Activated naive CD8-positive, alpha-beta T cell treated with anti-CD3 and anti-CD28 coated beads, Interleukin-2, amount 50 U/mL, for 16 hours (primary cell): ENCODE measurements around the gene TRMU.

Source experiments
- DNase-seq: peaks from one replicate; pipeline ENCODE4 v3.0.0-alpha.2; 2020; ENCODE audit warnings: low read depth, low spot score

TRMU gene

GRCh38 chr22:46355996-46356471 lies 20.5 kb downstream of the TRMU start:
- DNase-seq, result no peak

DNA sequence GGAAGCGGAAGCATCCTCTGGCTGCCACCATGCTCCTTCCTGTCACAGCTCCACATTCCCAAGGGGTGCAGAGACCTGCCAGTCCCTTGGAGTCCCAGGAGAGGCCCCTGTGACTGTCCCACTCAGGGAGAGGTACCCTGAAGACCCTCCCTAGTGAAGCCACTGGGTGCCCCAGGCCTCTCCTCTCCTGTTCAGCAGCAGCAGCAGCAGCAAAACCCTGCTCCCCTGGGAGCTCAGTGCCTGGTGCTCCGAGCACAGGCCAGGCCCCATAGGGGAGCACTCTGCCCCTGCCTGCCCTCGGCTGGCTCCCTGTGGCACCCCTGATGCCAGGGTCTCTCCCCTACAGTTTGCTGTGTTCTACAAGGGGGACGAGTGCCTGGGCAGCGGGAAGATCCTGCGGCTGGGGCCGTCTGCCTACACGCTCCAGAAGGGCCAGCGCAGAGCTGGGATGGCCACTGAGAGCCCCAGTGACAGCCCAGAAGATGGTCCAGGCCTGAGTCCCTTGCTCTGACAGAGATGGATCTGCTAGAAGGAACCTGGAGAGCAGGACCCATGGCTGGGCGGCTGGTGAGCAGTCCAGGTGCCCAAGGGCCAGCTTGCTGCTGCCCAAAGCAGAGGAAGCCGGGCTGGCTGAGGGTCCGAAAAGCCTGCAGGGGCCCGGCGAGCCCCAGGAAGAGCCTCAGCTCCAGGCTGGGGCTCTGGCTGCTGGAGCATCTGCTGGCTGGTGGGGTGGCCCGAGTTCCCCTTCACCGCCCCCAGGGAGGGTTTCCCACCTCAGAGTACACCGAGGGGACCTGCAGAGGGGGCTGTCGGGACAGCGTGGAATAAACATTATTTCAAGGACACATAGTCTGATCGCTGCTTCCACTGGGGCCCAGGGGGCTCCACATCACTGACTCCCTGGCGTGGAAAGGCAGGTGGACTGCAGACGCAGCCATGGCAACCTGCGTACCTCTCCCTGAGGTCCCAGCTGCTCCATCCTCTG lies 21.3 kb downstream of the TRMU start:
- no peak for DNase-seq

DNA sequence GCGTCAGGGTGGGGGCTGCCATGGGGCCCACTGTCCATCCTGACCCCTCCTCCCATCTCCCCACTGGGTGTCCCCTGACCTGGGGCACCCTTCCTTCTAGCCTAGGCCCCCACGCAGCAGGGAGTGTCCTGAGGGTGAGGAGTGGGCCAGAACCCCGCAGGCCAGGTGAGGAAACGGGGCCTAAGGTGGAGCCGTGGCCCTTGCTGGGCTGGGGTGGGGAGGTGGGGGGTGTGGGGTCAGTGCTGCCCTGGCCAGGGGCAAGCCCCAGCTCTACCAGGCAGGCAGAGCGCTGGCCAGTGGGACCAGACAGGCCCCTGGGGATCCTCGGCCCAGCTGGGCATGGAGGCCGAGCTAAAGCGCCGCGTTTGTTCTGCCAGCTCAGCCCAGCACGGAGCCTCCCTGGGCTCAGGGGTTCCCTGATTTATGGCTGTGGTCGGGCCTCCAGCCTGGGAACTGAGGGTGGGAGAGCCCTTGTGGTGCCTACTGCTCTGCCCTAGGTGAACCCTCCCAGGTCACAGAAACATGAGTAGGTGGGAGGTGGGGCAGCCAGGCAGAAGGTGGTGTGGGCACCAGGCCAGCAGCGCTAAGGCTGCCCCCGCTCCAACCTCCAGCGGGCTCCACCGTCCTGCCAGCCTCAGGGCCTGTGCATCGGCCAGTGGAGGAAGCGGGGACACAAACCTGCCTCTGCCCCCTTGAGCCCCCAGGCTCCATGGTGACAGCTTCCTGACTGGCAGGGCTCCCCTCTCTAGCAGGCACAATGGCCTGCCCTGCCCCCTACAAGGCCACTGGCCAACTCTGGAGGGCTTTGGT lies 22.4 kb downstream of the TRMU start:
- DNase-seq, result no peak

DNA sequence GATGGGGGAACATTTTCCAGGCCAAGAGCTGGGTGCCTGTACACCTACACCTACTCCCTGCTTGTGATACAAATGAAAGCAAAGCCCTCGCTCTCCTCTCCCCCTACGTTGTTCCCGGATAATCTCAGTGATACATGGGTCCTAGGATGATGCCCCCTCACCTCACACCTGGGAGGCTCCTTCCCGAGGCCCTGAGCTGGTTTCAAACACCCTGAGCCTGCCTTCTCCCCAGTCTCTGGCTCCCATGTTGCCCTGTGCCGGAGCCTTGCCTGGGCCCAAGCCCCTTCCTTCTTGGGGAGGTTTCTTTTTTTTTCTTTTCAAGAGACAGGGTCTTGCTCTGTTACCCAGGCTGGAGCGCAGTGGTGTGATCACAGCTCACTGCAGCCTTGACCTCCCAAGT lies 23.3 kb downstream of the TRMU start:
- DNase-seq, result no peak

DNA sequence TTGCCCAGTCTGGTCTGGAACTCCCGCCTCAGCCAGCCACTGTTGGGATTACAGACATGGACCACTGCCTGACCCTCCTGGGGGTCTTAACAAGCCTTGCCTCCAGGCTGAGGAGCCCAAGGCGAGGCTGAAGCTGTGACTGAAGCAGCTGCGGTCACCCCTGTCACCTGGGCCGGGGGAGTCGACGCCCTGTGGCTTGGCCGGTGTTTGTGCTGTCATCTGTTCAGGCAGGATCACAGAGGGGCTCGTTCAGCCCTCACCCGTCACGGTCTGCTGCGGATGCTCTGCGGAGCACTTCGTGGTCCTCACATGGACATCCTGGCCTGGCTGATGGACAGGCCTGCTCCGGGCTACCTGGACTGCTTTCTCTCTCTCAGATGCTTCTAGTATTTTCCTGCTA lies 23.8 kb downstream of the TRMU start:
- DNase-seq, result no peak

DNA sequence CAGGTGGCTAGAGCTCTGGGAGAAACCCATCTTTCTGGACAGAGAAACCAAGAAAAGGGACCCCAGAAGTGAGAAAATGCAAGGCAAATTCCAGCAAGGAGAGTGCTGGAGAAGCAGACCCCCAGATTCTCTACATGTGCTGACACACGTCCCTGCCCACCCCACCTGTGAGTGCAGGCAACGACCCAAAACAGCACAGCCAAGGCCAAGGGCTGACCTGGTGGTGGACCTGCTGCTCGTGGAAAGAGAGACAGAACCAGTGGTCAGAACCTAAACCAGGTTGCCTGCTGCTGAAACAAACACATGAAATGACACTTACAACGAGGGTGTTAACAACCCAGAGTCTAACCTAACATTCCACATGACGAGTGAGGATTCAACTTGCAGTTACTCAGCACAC lies 24.6 kb downstream of the TRMU start:
- no peak for DNase-seq

- no peak for DNase-seq
These were observed 25.4 kb downstream of the TRMU start for GRCh38 chr22:46360891-46361290.

GRCh38 chr22:46361826-46362202 lies 26.3 kb downstream of the TRMU start:
- DNase-seq, result no peak

GRCh38 chr22:46362203-46362933 lies 26.9 kb downstream of the TRMU start:
- DNase-seq, result no peak

DNA sequence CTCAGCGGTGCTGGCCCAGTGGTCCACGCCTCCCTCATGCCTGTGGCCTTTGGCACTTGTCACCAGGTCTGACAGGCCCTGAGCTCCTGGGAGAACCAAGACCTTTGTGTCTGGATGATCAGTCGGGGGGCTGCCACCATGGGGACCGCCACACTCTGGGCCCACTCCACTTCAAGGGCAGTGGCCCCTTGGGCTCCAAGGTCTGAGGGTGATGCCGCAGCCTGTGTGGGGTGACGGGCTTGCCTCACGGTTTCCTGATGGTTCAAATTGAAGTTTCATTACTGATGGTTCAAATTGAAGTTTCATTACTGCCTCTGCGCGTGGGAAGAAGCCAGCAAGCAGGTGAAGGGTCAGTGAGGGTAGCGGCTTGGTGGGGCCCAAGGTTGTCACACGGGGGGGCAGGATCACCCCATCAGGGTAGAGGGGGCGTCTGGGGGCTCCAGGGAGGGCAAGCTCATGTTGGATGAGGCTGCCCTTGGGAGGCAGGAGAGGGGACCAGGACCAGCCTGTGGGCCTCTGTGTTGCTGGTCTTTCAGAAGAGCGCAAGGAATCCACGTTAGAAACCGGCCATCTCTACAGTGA lies 27.5 kb downstream of the TRMU start:
- no peak for DNase-seq

DNA sequence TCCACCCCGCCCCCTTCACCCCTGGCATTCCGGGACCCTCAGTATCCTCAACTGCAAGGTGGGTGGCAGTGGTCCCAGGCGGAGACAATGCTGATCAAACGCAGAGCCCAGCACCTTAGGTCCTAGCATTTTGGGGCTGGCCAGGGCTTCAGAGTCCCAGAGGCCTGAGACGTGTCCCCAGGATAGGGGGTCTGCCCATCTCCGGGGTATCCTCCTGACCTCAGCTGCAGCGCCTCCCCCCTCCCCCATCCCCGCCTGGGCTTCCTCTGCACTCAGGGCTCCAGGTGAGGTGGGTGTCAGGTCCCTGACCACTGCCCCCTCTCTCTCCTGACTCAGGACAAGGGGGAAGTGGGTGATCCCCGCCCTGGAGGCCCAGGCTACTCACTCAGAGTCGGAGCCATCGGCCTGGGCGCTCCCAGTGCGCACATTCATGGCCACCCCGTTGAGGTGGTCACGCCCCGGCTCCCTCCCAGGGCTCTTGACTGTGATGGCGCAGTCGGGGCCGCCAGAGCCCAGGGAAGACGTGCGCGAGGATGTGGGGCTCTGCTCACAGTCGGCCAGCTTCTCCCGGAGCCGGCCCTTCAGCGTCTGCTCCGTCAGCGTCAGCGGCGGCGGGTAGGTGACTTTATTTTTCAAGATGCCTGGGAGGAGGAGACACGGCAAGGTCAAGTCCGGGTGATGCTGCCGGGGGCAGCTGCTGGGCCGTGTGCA lies 28.3 kb downstream of the TRMU start:
- no peak for DNase-seq

DNA sequence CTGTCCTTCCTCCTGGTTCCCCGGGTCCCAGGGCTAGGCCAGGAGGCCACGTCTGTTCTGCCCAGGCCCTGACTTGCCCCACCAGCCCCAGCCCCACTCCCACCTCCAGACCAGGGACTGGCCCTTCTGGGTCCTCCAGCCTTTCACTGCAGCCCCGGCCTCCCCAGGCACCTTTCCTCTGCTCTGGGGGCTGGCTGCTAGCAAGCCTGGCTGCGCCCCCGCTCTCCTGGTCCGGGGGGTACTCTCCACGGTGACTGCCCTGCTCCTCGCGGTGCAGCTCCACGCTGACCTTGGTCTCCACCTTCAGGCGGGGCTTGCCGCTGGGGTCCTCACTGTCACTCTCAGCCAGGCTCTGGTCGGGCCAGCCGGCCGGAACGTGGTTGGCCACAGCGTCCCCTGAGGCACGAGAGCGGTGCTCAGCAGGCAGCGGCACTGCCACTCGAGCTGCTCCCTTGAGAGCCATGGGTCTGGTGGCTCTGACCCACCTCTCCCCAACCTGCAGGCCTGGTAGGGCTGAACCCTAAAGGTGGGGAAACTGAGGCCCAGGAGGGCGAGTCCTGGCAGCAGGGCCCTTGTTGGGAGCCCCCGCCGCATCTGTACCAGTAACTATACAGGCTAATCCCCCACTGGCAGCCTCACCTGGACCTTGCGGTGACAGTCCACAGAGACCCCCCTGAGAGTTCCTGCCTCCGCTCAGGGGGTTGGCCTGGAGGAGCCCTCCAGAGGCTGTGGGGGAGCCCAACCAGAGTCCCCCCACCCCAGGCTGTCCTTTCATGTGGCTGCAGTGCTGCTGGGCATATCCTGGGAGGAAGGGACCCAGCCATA lies 29.0 kb downstream of the TRMU start:
- DNase-seq, result no peak

DNA sequence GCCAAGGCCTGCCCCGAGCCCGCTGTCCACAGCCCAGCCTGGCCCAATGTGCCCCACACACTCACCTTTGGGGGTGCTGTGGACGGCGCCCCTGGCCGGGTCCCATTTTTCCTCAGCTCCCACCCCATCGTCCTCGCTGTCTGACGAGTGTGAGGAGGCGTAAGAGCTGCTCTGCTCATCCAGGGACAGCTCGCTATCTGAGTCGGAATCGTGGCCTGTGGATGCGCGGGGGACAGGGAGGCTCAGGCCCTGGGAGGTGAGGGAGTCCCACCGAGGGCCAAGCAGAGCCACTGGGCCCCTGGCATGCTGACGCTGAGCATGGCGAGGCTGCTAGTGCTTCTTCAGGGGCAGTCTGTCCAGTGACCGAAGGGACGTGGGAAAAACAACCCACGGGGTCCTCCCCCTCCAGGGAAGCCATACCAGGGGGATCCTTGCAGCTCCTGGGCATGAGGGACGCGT lies 29.7 kb downstream of the TRMU start:
- no peak for DNase-seq

DNA sequence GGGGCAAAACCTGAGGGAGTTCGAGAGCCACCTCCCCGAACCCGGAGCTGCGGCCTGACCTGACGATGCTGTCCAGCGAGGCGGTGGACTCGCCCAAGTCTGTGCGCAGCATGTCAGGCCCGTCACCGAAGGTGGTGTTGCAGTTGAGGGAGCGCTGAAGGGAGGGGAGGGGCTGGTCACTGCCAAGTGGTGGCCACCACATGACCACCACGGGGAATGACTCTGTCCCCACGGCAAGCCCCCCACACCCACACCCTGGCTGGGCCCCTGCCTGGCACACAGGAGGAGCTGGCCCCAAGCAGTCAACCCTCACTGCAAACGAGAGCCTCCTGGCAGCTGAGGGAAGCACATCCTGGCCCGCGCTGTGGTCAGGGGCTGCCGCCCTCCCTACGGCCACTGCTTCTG lies 30.8 kb downstream of the TRMU start:
- DNase-seq, result no peak

GRCh38 chr22:46366801-46367706 lies 31.5 kb downstream of the TRMU start:
- no peak for DNase-seq

DNA sequence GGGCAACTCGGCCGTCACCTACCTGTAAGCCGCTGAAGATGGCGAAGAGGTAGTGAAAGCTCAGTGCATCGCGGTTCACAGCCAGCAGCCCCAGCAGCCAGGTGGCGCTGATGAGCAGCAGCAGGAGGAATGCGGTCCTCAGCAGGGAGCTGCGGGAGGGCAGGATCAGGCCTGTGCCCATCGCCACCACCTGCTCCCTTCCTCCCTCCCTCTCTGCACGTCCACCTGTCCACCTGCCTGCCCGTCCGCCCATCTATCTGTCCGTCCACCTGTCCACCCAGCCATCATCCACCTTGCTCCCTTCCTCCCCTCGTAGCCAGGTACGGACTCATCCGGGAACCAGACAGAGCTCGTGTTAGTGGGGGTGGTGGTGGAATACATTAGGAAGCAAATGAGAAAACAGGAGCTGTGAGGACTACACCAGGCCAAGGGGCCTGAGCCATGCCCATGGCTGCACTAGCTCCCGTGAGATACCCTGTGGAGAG lies 32.2 kb downstream of the TRMU start:
- DNase-seq, result peak; percentile 44

- DNase-seq, result no peak
These were observed 32.9 kb downstream of the TRMU start for GRCh38 chr22:46368422-46368821.

GRCh38 chr22:46368871-46369715 lies 33.6 kb downstream of the TRMU start:
- no peak for DNase-seq
